ENCODE measurements around the gene CDH13. TPM values are rescaled to one million over a fixed set of nuclear protein-coding genes. Genes with fewer than 3 reads are reported as not detected.

The CDH13 gene
- total and polyA plus RNA-seq, 9 of the 15 experiments (the other 6 are each of a cell fraction or from before 2014, with no cell fraction given) = 0.03 TPM; not detected in 8

GRCh38 chr16:83682116-83682867 is 1055.5 kb downstream of the CDH13 start:
- BruUV-seq (replicated peaks) = no TSS peak
- no peak for TF ChIP-seq FOSL1 (tag; conservative IDR thresholded peaks at IDR 0.05)
- FAIRE-seq (no peak), ATAC-seq (no peak), DNase-seq (ENCODE audit: extremely low read depth in 1 of 4, low spot score in 3 of 4) (no peak)
- intact Hi-C loops (cut with micrococcal nuclease) (no loop called here), in situ Hi-C loops (cut with MboI) (no loop called here)
- no peaks in the 10 kb centered on the region for H4K20me1 ChIP-seq (replicated peaks; ENCODE audit: control insufficient read depth, insufficient read depth, low read length)
- H3K9me1 ChIP-seq (ENCODE audit: control insufficient read depth, insufficient read depth, low read length) = no peaks in the 10 kb centered on the region
- H3K27ac ChIP-seq (ENCODE audit: extremely low read depth, low read depth, low read length) = no peak overlapping the region
- H3K9ac ChIP-seq (ENCODE audit: insufficient read depth in 1 of 2, low read depth in 2 of 2, low read length in 2 of 2) = no peak overlapping the region
- H3K4me2 ChIP-seq (ENCODE audit: insufficient read depth, low read length) = no peak overlapping the region
- CTCF ChIA-PET (ENCODE audit: low intra/inter-chr PET ratio) = no interaction called here
- no peak overlapping the region for H2AFZ ChIP-seq (ENCODE audit: low read depth, low read length)
- no peaks in the 10 kb centered on the region for H3K9me3 ChIP-seq (replicated peaks; ENCODE audit: control insufficient read depth, insufficient read depth, low read depth, low read length)
- H3K4me3 ChIP-seq = no peak overlapping the region
- no peaks in the 10 kb centered on the region for H3K79me2 ChIP-seq (ENCODE audit: control insufficient read depth, insufficient read depth, low read length)
- under 1% methylated on average over 13 of the region's 13 CpGs for WGBS (ENCODE audit: insufficient coverage, low coverage, missing lambda C conversion rate)
- no peaks in the 10 kb centered on the region for H3K4me1 ChIP-seq (replicated peaks in 1 of 2; ENCODE audit: control insufficient read depth in 2 of 2, insufficient read depth in 2 of 2, low read length in 2 of 2)
- peaks cover 2 to 39% of the 10 kb centered on the region in 2 experiments; a peak in 3 of 5 replicates for H3K27me3 ChIP-seq (ENCODE audit: control insufficient read depth in 2 of 2, insufficient read depth in 2 of 2, low read length in 2 of 2)
- no peaks in the 10 kb centered on the region for H3K36me3 ChIP-seq (ENCODE audit: control insufficient read depth, insufficient read depth, low read length)
- POLR2A ChIA-PET = no interaction called here

GRCh38 chr16:83682868-83683235 is 1056.1 kb downstream of the CDH13 start:
- POLR2A ChIA-PET = no interaction called here
- no peaks in the 10 kb centered on the region for H4K20me1 ChIP-seq (replicated peaks; ENCODE audit: control insufficient read depth, insufficient read depth, low read length)
- no peaks in the 10 kb centered on the region for H3K4me1 ChIP-seq (replicated peaks in 1 of 2; ENCODE audit: control insufficient read depth in 2 of 2, insufficient read depth in 2 of 2, low read length in 2 of 2)
- 1% methylated on average over 7 of the region's 7 CpGs for WGBS (ENCODE audit: insufficient coverage, low coverage, missing lambda C conversion rate)
- no peaks in the 10 kb centered on the region for H3K79me2 ChIP-seq (ENCODE audit: control insufficient read depth, insufficient read depth, low read length)
- no peak overlapping the region for H3K27ac ChIP-seq (ENCODE audit: extremely low read depth, low read depth, low read length)
- H3K36me3 ChIP-seq (ENCODE audit: control insufficient read depth, insufficient read depth, low read length) = no peaks in the 10 kb centered on the region
- peaks cover 2 to 33% of the 10 kb centered on the region in 2 experiments; a peak in 3 of 5 replicates for H3K27me3 ChIP-seq (ENCODE audit: control insufficient read depth in 2 of 2, insufficient read depth in 2 of 2, low read length in 2 of 2)
- in situ Hi-C loops (cut with MboI) (no loop called here), intact Hi-C loops (cut with micrococcal nuclease) (no loop called here)
- H2AFZ ChIP-seq (ENCODE audit: low read depth, low read length) = no peak overlapping the region
- BruUV-seq (replicated peaks) = no TSS peak
- no peak overlapping the region for H3K4me3 ChIP-seq
- no peaks in the 10 kb centered on the region for H3K9me3 ChIP-seq (replicated peaks; ENCODE audit: control insufficient read depth, insufficient read depth, low read depth, low read length)
- TF ChIP-seq SFPQ (IDR thresholded peaks at IDR 0.05; ENCODE audit: low read depth, low read length) (no peak), ZNF124 (CRISPR knock-in tag; IDR thresholded peaks at IDR 0.05) (no peak), CAMTA2 (CRISPR knock-in tag; conservative IDR thresholded peaks at IDR 0.05) (no peak), ETV5 (CRISPR knock-in tag; IDR thresholded peaks at IDR 0.05; ENCODE audit: low read depth) (no peak), FIP1L1 (IDR thresholded peaks at IDR 0.05; ENCODE audit: low read depth, low read length, poor library complexity, severe bottlenecking) (no peak), ATF7 (IDR thresholded peaks at IDR 0.05) (no peak)
- TF ChIP-seq, protein P1, sequence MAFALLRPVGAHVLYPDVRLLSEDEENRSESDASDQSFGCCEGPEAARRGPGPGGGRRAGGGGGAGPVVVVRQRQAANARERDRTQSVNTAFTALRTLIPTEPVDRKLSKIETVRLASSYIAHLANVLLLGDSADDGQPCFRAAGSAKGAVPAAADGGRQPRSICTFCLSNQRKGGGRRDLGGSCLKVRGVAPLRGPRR (CRISPR knock-in tag; IDR thresholded peaks at IDR 0.05) = no peak
- H3K4me2 ChIP-seq (ENCODE audit: insufficient read depth, low read length) = no peak overlapping the region
- no peak overlapping the region for H3K9ac ChIP-seq (ENCODE audit: insufficient read depth in 1 of 2, low read depth in 2 of 2, low read length in 2 of 2)
- FAIRE-seq (no peak), ATAC-seq (no peak), DNase-seq (ENCODE audit: extremely low read depth in 1 of 4, low spot score in 3 of 4) (no peak)
- H3K9me1 ChIP-seq (ENCODE audit: control insufficient read depth, insufficient read depth, low read length) = no peaks in the 10 kb centered on the region
- CTCF ChIA-PET (ENCODE audit: low intra/inter-chr PET ratio) = no interaction called here

Measured in K562 (cell line).